GM12878 (cell line): Measurements from ENCODE around the gene TTC33. TPM values are rescaled to one million over a fixed set of nuclear protein-coding genes. Genes with fewer than 3 reads are reported as not detected.

Source experiments
- ATF7 ChIP-seq: fragments of 450-650 bp; IDR thresholded peaks from 2 replicates; pipeline ENCODE4 v1.6.1; 2016; ENCODE audit warnings: low read depth, mild to moderate bottlenecking
- BHLHE40 ChIP-seq, 2 experiments: fragments of 450-650 bp in 1 of 2; IDR thresholded peaks; 2 replicates each; pipeline ENCODE4 v1.6.1; 2011 to 2017; ENCODE audit warnings: low read depth in 2 of 2, borderline replicate concordance in 1 of 2, improper control_type of control experiment in 1 of 2, low read length in 1 of 2, mild to moderate bottlenecking in 1 of 2
- CBX5 ChIP-seq: sonication (generic); IDR thresholded peaks from 2 replicates; pipeline ENCODE4 v1.6.1; 2016; ENCODE audit warnings: low read depth, moderate library complexity, mild to moderate bottlenecking, inconsistent platforms
- EED ChIP-seq: sonication (generic); IDR thresholded peaks from 2 replicates; pipeline ENCODE4 v1.6.1; 2016; ENCODE audit warnings: antibody characterized with exemption, low read depth
- GABPA ChIP-seq: IDR thresholded peaks from 2 replicates; pipeline ENCODE4 v1.6.1; 2014; ENCODE audit warnings: antibody characterized with exemption, low read depth, mild to moderate bottlenecking, inconsistent platforms
- IKZF1 ChIP-seq: fragments of 450-650 bp; conservative IDR thresholded peaks from 2 replicates; pipeline ENCODE4 v1.6.1; 2017; ENCODE audit warnings: antibody characterized with exemption, mild to moderate bottlenecking
- JUNB ChIP-seq: IDR thresholded peaks from 2 replicates; pipeline ENCODE4 v1.6.1; 2016; ENCODE audit warnings: antibody characterized with exemption, mild to moderate bottlenecking
- MEF2A ChIP-seq: IDR thresholded peaks from 2 replicates; pipeline ENCODE4 v1.6.1; 2011; ENCODE audit warnings: low read depth, mild to moderate bottlenecking, low read length, moderate library complexity; ENCODE audit not compliant: insufficient read depth
- PAX5 ChIP-seq: IDR thresholded peaks from 2 replicates; pipeline ENCODE4 v1.6.1; 2011; ENCODE audit warnings: low read depth, low read length, borderline replicate concordance
- RCOR1 ChIP-seq: conservative IDR thresholded peaks from 2 replicates; pipeline ENCODE4 v1.6.1; 2012; ENCODE audit warnings: low read depth, low read length, improper control_type of control experiment
- SIX5 ChIP-seq: IDR thresholded peaks from 2 replicates; pipeline ENCODE4 v1.6.1; 2011; ENCODE audit warnings: mild to moderate bottlenecking, low read depth, low read length, moderate library complexity; ENCODE audit not compliant: severe bottlenecking
- SMARCA5 ChIP-seq: fragments of 450-650 bp; IDR thresholded peaks from 2 replicates; pipeline ENCODE4 v1.6.1; 2017; ENCODE audit warnings: mild to moderate bottlenecking
- SREBF2 ChIP-seq: IDR thresholded peaks from 2 replicates; pipeline ENCODE4 v1.6.1; 2012; ENCODE audit warnings: mild to moderate bottlenecking, low read length
- TCF12 ChIP-seq: IDR thresholded peaks from 2 replicates; pipeline ENCODE4 v1.6.1; 2011; ENCODE audit warnings: low read depth, mild to moderate bottlenecking, low read length
- WRNIP1 ChIP-seq: IDR thresholded peaks from 2 replicates; pipeline ENCODE4 v1.6.1; 2011; ENCODE audit warnings: low read depth, low read length, improper control_type of control experiment, borderline replicate concordance
- ZBED1 ChIP-seq: IDR thresholded peaks from 2 replicates; pipeline ENCODE4 v1.6.1; 2016; ENCODE audit warnings: borderline replicate concordance
- polyA plus RNA-seq, 11 experiments: library from polyadenylated mRNA; depleted of rRNA in 4 of 11; unstranded in 6 of 11; stranded (reverse) in 5 of 11; fragments of >200 nt; fragmentation: Nextera tagmentation in 4 of 11; fragmentation: Illumina TruSeq in 1 of 11; extraction: Ambion mirVana in 4 of 11; extraction: Trizol in 1 of 11; gene quantifications; 1 replicate in 1 of 11; 2 replicates in 10 of 11; pipeline versions ENCODE4 v1.2.1 to v1.2.3, GENCODE V29; 2011 to 2016; ENCODE audit warnings: inconsistent platforms in 2 of 11, missing spikeins in 2 of 11, low read depth in 1 of 11
- total RNA-seq, 4 experiments: library from RNA; depleted of rRNA in 3 of 4; stranded (reverse); fragments of >200 nt in 3 of 4; fragmentation: Illumina TruSeq in 1 of 4; extraction: Trizol in 1 of 4; gene quantifications; 2 replicates each; pipeline versions ENCODE4 v1.2.1 to v1.2.3, GENCODE V29; 2013 to 2021
- TF ChIP-seq, protein P1 (sequence below): IDR thresholded peaks from 2 replicates; pipeline ENCODE4 v1.6.1; 2011; ENCODE audit warnings: low read depth, mild to moderate bottlenecking, low read length, moderate library complexity, borderline replicate concordance; ENCODE audit errors: extremely low read depth
- TF ChIP-seq, protein P2 (sequence below): fragments of 450-650 bp; IDR thresholded peaks from 2 replicates; pipeline ENCODE4 v1.6.1; 2016; ENCODE audit warnings: mild to moderate bottlenecking
- TF ChIP-seq, protein P3 (sequence below): IDR thresholded peaks from 2 replicates; pipeline ENCODE4 v1.6.1; 2012; ENCODE audit warnings: low read length, inconsistent platforms
- TF ChIP-seq, protein P4 (sequence below): IDR thresholded peaks from 2 replicates; pipeline ENCODE4 v1.6.1; 2012; ENCODE audit warnings: mild to moderate bottlenecking, low read depth, low read length
- TF ChIP-seq, protein P5 (sequence below): IDR thresholded peaks from 2 replicates; pipeline ENCODE4 v1.6.1; 2011; ENCODE audit warnings: borderline replicate concordance, low read depth, mild to moderate bottlenecking, moderate library complexity, low read length; ENCODE audit not compliant: insufficient read depth, poor library complexity, severe bottlenecking

Gene TTC33
- total and polyA plus RNA-seq, 10 of the 15 experiments (the other 5 are each of a cell fraction or from before 2014, with no cell fraction given) = 7.9 to 22.3 (median 14.6) TPM

DNA sequence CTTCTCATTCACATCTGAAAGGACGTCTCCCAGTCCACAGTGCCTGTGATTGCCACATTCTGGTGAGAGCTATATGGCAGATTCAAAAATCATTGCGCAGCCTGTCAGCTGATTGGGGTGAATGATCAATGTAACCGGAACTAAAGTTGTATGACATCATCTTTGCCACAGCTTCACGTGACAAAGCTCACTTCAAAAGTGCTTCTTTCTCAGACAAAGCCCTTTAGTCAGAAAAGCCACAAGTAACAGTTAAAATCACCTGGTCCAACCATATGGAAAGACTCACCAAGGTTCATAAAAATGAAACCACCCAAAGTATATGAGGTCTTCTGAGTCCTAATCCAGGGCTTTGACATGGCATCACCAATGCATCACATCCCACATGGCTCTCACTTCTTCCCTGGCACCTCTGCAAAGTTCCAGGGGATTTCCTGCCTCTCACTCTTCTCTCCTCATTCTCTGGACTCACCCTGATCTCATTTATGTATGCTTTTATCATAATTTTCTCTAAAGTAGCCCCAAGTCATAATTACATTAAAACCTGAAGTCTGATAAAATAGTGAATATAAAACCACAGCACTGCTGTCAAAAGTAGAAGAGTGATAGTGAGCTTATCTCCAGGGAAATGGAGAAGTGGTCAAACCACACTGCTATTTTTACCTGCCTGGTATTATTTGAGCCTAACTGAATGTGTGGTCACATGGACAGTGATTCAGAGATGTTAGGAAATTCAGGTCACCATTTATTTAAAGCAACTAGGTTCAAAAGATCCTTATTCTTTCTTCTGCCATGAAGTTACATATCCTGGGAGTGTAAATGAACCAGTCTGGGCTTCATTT is 269.1 kb downstream of the TTC33 start (continued):
- TF ChIP-seq, protein P1, sequence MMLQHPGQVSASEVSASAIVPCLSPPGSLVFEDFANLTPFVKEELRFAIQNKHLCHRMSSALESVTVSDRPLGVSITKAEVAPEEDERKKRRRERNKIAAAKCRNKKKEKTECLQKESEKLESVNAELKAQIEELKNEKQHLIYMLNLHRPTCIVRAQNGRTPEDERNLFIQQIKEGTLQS = peak; percentile 62; the same call in 1 of the 2 replicates
- TF ChIP-seq SIX5 (no peak), MEF2A (peak; percentile 94), EED (peak; percentile 89), BHLHE40 (IDR thresholded peaks at IDR 0.05; ENCODE audit: borderline replicate concordance in 1 of 2, low read depth in 2 of 2, low read length in 1 of 2) (peak; percentile 98 to 99), TCF12 (peak; percentile 76), PAX5 (peak; percentile 53; the same call in 1 of the 2 replicates), WRNIP1 (no peak), SMARCA5 (0 out of 2 replicates have a peak, but pooled peaks have one; percentile 15), CBX5 (peak; percentile 18; the same call in 1 of the 2 replicates), GABPA (peak; percentile 42), ATF7 (peak; percentile 99), JUNB (peak; percentile 70), IKZF1 (peak; percentile 94), ZBED1 (peak; percentile 80; the same call in 1 of the 2 replicates), SREBF2 (no peak), RCOR1 (0 out of 2 replicates have a peak, but pooled peaks have one; percentile 48)
- TF ChIP-seq, protein P2, sequence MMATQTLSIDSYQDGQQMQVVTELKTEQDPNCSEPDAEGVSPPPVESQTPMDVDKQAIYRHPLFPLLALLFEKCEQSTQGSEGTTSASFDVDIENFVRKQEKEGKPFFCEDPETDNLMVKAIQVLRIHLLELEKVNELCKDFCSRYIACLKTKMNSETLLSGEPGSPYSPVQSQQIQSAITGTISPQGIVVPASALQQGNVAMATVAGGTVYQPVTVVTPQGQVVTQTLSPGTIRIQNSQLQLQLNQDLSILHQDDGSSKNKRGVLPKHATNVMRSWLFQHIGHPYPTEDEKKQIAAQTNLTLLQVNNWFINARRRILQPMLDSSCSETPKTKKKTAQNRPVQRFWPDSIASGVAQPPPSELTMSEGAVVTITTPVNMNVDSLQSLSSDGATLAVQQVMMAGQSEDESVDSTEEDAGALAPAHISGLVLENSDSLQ = peak; percentile 92
- TF ChIP-seq, protein P3, sequence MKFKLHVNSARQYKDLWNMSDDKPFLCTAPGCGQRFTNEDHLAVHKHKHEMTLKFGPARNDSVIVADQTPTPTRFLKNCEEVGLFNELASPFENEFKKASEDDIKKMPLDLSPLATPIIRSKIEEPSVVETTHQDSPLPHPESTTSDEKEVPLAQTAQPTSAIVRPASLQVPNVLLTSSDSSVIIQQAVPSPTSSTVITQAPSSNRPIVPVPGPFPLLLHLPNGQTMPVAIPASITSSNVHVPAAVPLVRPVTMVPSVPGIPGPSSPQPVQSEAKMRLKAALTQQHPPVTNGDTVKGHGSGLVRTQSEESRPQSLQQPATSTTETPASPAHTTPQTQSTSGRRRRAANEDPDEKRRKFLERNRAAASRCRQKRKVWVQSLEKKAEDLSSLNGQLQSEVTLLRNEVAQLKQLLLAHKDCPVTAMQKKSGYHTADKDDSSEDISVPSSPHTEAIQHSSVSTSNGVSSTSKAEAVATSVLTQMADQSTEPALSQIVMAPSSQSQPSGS = peak; percentile 98
- TF ChIP-seq, protein P4, sequence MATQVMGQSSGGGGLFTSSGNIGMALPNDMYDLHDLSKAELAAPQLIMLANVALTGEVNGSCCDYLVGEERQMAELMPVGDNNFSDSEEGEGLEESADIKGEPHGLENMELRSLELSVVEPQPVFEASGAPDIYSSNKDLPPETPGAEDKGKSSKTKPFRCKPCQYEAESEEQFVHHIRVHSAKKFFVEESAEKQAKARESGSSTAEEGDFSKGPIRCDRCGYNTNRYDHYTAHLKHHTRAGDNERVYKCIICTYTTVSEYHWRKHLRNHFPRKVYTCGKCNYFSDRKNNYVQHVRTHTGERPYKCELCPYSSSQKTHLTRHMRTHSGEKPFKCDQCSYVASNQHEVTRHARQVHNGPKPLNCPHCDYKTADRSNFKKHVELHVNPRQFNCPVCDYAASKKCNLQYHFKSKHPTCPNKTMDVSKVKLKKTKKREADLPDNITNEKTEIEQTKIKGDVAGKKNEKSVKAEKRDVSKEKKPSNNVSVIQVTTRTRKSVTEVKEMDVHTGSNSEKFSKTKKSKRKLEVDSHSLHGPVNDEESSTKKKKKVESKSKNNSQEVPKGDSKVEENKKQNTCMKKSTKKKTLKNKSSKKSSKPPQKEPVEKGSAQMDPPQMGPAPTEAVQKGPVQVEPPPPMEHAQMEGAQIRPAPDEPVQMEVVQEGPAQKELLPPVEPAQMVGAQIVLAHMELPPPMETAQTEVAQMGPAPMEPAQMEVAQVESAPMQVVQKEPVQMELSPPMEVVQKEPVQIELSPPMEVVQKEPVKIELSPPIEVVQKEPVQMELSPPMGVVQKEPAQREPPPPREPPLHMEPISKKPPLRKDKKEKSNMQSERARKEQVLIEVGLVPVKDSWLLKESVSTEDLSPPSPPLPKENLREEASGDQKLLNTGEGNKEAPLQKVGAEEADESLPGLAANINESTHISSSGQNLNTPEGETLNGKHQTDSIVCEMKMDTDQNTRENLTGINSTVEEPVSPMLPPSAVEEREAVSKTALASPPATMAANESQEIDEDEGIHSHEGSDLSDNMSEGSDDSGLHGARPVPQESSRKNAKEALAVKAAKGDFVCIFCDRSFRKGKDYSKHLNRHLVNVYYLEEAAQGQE = no peak
- TF ChIP-seq, protein P5, sequence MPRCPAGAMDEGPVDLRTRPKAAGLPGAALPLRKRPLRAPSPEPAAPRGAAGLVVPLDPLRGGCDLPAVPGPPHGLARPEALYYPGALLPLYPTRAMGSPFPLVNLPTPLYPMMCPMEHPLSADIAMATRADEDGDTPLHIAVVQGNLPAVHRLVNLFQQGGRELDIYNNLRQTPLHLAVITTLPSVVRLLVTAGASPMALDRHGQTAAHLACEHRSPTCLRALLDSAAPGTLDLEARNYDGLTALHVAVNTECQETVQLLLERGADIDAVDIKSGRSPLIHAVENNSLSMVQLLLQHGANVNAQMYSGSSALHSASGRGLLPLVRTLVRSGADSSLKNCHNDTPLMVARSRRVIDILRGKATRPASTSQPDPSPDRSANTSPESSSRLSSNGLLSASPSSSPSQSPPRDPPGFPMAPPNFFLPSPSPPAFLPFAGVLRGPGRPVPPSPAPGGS = peak; percentile 41
